ENCODE data around the gene GOLGA3. TPM values are rescaled to one million over a fixed set of nuclear protein-coding genes. Genes with fewer than 3 reads are reported as not detected.

GOLGA3 gene
- total RNA-seq, 4 donors from 2014 or later = 37.0 to 62.2 (median 54.0) TPM

- peaks cover 0 to 28% (median 4%) of the 10 kb centered on the region in 3 donors for H3K36me3 ChIP-seq
- peaks cover 0 to 16% (median 0%) of the 10 kb centered on the region in 3 donors for H3K4me1 ChIP-seq
- H3K27me3 ChIP-seq = no peaks in the 10 kb centered on the region
- H3K27ac ChIP-seq = no peak overlapping the region
- TF ChIP-seq POLR2A (IDR thresholded peaks at IDR 0.05) = no peak
- no peak for TF ChIP-seq CTCF (IDR thresholded peaks at IDR 0.05)
- H3K9me3 ChIP-seq = no peaks in the 10 kb centered on the region
- DNase-seq = no peak
- intact Hi-C loops (cut with DNase I) = no loop called here
- H3K4me3 ChIP-seq = no peak overlapping the region
- WGBS, 2 donors = 90 to 91% methylated on average over 3 to 8 of the region's 8 CpGs
Measured at GRCh38 chr12:132833341-132833740, 4.7 kb upstream of the GOLGA3 start.

GRCh38 chr12:132831771-132832170 is 3.1 kb upstream of the GOLGA3 start:
- DNase-seq = no peak
- WGBS, 2 donors = 86 to 87% methylated on average over 11 of the region's 11 CpGs
- Histone ChIP-seq H3K4me3 (no peak overlapping the region), H3K27me3 (no peaks in the 10 kb centered on the region), H3K36me3 (peaks cover 0 to 32% (median 4%) of the 10 kb centered on the region in 3 donors), H3K9me3 (no peaks in the 10 kb centered on the region), H3K27ac (no peak overlapping the region), H3K4me1 (peaks cover 13 to 20% (median 13%) of the 10 kb centered on the region in 3 donors)
- TF ChIP-seq CTCF (IDR thresholded peaks at IDR 0.05) = no peak
- intact Hi-C loops (cut with DNase I) = no loop called here

GRCh38 chr12:132827763-132828703 is 636 bp downstream of the GOLGA3 start:
- no peaks in the 10 kb centered on the region for H3K27me3 ChIP-seq
- peaks cover 14 to 55% (median 15%) of the 10 kb centered on the region in 3 donors for H3K4me1 ChIP-seq
- H3K4me3 ChIP-seq = peak overlapping the region; percentile 82 to 92 (median 86)
- WGBS, 2 donors = 16 to 17% methylated on average over 15 to 16 of the region's 59 CpGs
- H3K9me3 ChIP-seq = no peaks in the 10 kb centered on the region
- peaks cover 4 to 52% (median 7%) of the 10 kb centered on the region in 3 donors for H3K36me3 ChIP-seq
- H3K27ac ChIP-seq = peak overlapping the region; percentile 97 to 100 (median 98)
- intact Hi-C loops (cut with DNase I) = no loop called here
- no peak for DNase-seq
- no peak for TF ChIP-seq POLR2A (IDR thresholded peaks at IDR 0.05)
- no peak for TF ChIP-seq CTCF (IDR thresholded peaks at IDR 0.05)

GRCh38 chr12:132825861-132826260 is 2.8 kb downstream of the GOLGA3 start:
- 94% methylated on average over 11 of the region's 16 CpGs; no CpG with 5 or more reads in 1 of the 2 donors for WGBS, 2 donors
- Histone ChIP-seq H3K27me3 (no peaks in the 10 kb centered on the region), H3K4me3 (no peak overlapping the region), H3K36me3 (peaks cover 7 to 60% (median 8%) of the 10 kb centered on the region in 3 donors), H3K27ac (no peak overlapping the region), H3K4me1 (peaks cover 14 to 59% (median 17%) of the 10 kb centered on the region in 3 donors), H3K9me3 (no peaks in the 10 kb centered on the region)
- no peak for TF ChIP-seq POLR2A (IDR thresholded peaks at IDR 0.05)
- no peak for TF ChIP-seq CTCF (IDR thresholded peaks at IDR 0.05)
- DNase-seq = no peak
- intact Hi-C loops (cut with DNase I) = no loop called here

GRCh38 chr12:132825089-132825488 is 3.6 kb downstream of the GOLGA3 start:
- Histone ChIP-seq H3K4me3 (no peak overlapping the region), H3K9me3 (no peaks in the 10 kb centered on the region), H3K4me1 (peaks cover 14 to 59% (median 17%) of the 10 kb centered on the region in 3 donors), H3K36me3 (peaks cover 11 to 68% (median 12%) of the 10 kb centered on the region in 3 donors), H3K27me3 (no peaks in the 10 kb centered on the region), H3K27ac (peak overlapping the region in 1 of 4 donors; percentile 66)
- no peak for DNase-seq
- intact Hi-C loops (cut with DNase I) = no loop called here
- no peak for TF ChIP-seq CTCF (IDR thresholded peaks at IDR 0.05)
- TF ChIP-seq POLR2A (IDR thresholded peaks at IDR 0.05) = no peak
- WGBS, 2 donors = 86 to 95% methylated on average over 9 to 18 of the region's 18 CpGs

Data from esophagus squamous epithelium (tissue), 5 donors.